ENCODE measurements around the gene MED14. TPM values are rescaled to one million over a fixed set of nuclear protein-coding genes. Genes with fewer than 3 reads are reported as not detected.

Gene MED14
- total RNA-seq (2012; rRNA removed) = 16.4 and 17.6 TPM in 2 replicates
- 25.9 and 28.0 TPM in 2 replicates for polyA plus RNA-seq (2012; rRNA removed)
- 10.8 and 19.7 TPM in 2 replicates for polyA plus RNA-seq (2012; cell fraction: cytosol; rRNA removed)
- 20.7 and 64.4 TPM in 2 replicates for polyA plus RNA-seq (2012; cell fraction: nucleus; rRNA removed; ENCODE audit: low replicate concordance)
- percentile 77 among the genes with signal in this experiment for Bru-seq, nascent RNA
- percentile 80 among the genes with signal in this experiment for BruChase-seq, experiment 1, labeled RNA remaining after a 6-hour chase
- BruChase-seq, experiment 2, labeled RNA remaining after a 2-hour chase = percentile 80 among the genes with signal in this experiment
- long read RNA-seq, partial matches to known transcripts = 6 of 9 reads
- long read RNA-seq, other reads (novel, unspliced or antisense) = 3 of 9 reads

- in situ Hi-C loops (cut with MboI; ENCODE audit: low sequenced_read_pairs) (loop anchor here (10.0 kb wide), 1 partner anchor 61 kb away; no protein-coding TSS in a partner anchor), dilution Hi-C loops (cut with HindIII; ENCODE audit: low sequenced_read_pairs, unreplicated experiment) (no loop called here), intact Hi-C loops (cut with micrococcal nuclease) (loop anchor here (1.0 to 10.0 kb wide), 4 partner anchors 59 to 352 kb away; partner anchors contain the start of gene USP9X)
- Histone ChIP-seq H3K27me3 (ENCODE audit: control insufficient read depth, insufficient read depth, low read length) (peaks cover 6% of the 10 kb centered on the region), H3K9me3 (ENCODE audit: control insufficient read depth, insufficient read depth, low read length) (no peaks in the 10 kb centered on the region), H3K79me1 (ENCODE audit: low read depth in 1 of 2, low read length in 2 of 2) (no peaks in the 10 kb centered on the region; a peak in 1 of 4 replicates), H3K4me3 (ENCODE audit: insufficient read depth, low read depth, low read length) (peak within 1 kb of the TSS; percentile 88), H3K27ac (ENCODE audit: insufficient read depth, low read length) (peak within 1 kb of the TSS; percentile 98), H2BK120ac (ENCODE audit: low read depth, low read length) (peak within 1 kb of the TSS; percentile 79), H2AK9ac (replicated peaks; ENCODE audit: low read depth, low read length, poor library complexity) (peak within 1 kb of the TSS; percentile 8), H3K18ac (ENCODE audit: low read depth, low read length) (peak within 1 kb of the TSS; percentile 84), H3K56ac (ENCODE audit: extremely low read depth, insufficient read depth, low read length) (peak within 1 kb of the TSS; percentile 96), H3K9ac (ENCODE audit: low read depth, low read length) (peak within 1 kb of the TSS; percentile 96), H3K36me3 (ENCODE audit: control insufficient read depth, insufficient read depth, low read length) (no peaks in the 10 kb centered on the region), H4K91ac (ENCODE audit: insufficient read depth, low read depth, low read length) (peak within 1 kb of the TSS; percentile 89), H3K4me2 (ENCODE audit: low read depth, low read length) (peak within 1 kb of the TSS; percentile 96), H2AK5ac (ENCODE audit: low read depth, low read length) (0 out of 2 replicates have a peak within 1 kb of the TSS, but pooled peaks have one; percentile 21), H3K14ac (replicated peaks; ENCODE audit: low read depth, low read length) (peak within 1 kb of the TSS; percentile 87), H3K4me1 (ENCODE audit: control insufficient read depth, insufficient read depth, low read length) (peaks cover 4% of the 10 kb centered on the region; the same call in 1 of the 2 replicates), H2BK15ac (ENCODE audit: low read depth, low read length) (0 out of 3 replicates have a peak within 1 kb of the TSS, but pooled peaks have one; percentile 9), H3K4ac (ENCODE audit: low read depth, low read length) (peak within 1 kb of the TSS; percentile 79), H4K5ac (ENCODE audit: low read depth, low read length) (peak within 1 kb of the TSS; percentile 69), H4K20me1 (ENCODE audit: insufficient read depth, low read length) (peaks cover 6% of the 10 kb centered on the region; the same call in 1 of the 2 replicates), H3K9me1 (ENCODE audit: insufficient read depth, low read length) (no peaks in the 10 kb centered on the region), H2BK20ac (ENCODE audit: low read depth, low read length) (no peak within 1 kb of the TSS), H3K23ac (ENCODE audit: low read depth, low read length) (peak within 1 kb of the TSS; percentile 79), H4K8ac (ENCODE audit: low read depth in 2 of 2, low read length in 2 of 2) (peak within 1 kb of the TSS; percentile 88 to 89), H2BK5ac (ENCODE audit: low read depth, low read length, poor library complexity, severe bottlenecking) (peak within 1 kb of the TSS; percentile 93), H2AFZ (replicated peaks; ENCODE audit: low read length, poor library complexity) (peak within 1 kb of the TSS; percentile 97)
- ChIA-PET POLR2A (ENCODE audit: unreplicated experiment) (interaction anchor here (0.7 kb wide), 1 partner anchor 27 kb away, joined by 3 read pairs; no protein-coding TSS in a partner anchor), CTCF (no interaction called here)
- no TSS peak for BruUV-seq (replicated peaks)
- DNase-seq (peak; percentile 83), ATAC-seq (ENCODE audit: low read depth) (peak; percentile 94)
- 3% methylated on average over 36 of the region's 88 CpGs; no CpG with 5 or more reads in 1 of the 2 experiments for WGBS, 2 experiments (ENCODE audit: extremely low coverage in 2 of 2, insufficient read length in 1 of 2)
- TF ChIP-seq RCOR1 (IDR thresholded peaks at IDR 0.05; ENCODE audit: insufficient replicate concordance, low read length) (no peak), FOS (IDR thresholded peaks at IDR 0.05; ENCODE audit: low read depth, low read length) (no peak), NFE2L2 (IDR thresholded peaks at IDR 0.05; ENCODE audit: low read depth, low read length) (no peak), SMC3 (IDR thresholded peaks at IDR 0.05; ENCODE audit: low read depth, low read length) (no peak), MAFK (IDR thresholded peaks at IDR 0.05; ENCODE audit: low read depth, low read length) (no peak), CTCF (conservative IDR thresholded peaks at IDR 0.05; ENCODE audit: low read depth, low read length) (peak; percentile 48), CHD1 (IDR thresholded peaks at IDR 0.05; ENCODE audit: low read depth, low read length) (no peak), RAD21 (IDR thresholded peaks at IDR 0.05; ENCODE audit: low read length) (no peak; the same call in 1 of the 2 replicates), BHLHE40 (IDR thresholded peaks at IDR 0.05; ENCODE audit: low read depth, low read length) (0 out of 2 replicates have a peak, but pooled peaks have one; percentile 6), MAZ (IDR thresholded peaks at IDR 0.05; ENCODE audit: borderline replicate concordance, low read depth, low read length) (peak; percentile 84; the same call in 1 of the 2 replicates), CEBPB (IDR thresholded peaks at IDR 0.05; ENCODE audit: low read depth, low read length) (no peak), RFX5 (IDR thresholded peaks at IDR 0.05; ENCODE audit: low read depth, low read length) (no peak)
These were observed at the start of gene MED14 for GRCh38 chrX:40735325-40736169. Gene MED14 (minus strand): TSS chrX:40735542. CDS start chrX:40735412, 130 bp downstream.

Data from IMR-90 (cell line).